Left renal cortex interstitium (tissue), 4 donors: ENCODE results near the gene RASA2. TPM values are rescaled to one million over a fixed set of nuclear protein-coding genes. Genes with fewer than 3 reads are reported as not detected.
A peak's percentile ranks its signal among the peaks of the same experiment; 100 is the strongest.
"Not testable (repeated sequence)": the region's sequence is repeated elsewhere in the genome, so short reads cannot be mapped to it uniquely, and the experiment has no call there.

ENCODE experiments used
- DNase-seq, 4 donors: peaks; one replicate each; pipeline ENCODE4 v3.0.0-alpha.2; 2013; ENCODE audit warnings: low read depth in 4 of 4, low spot score in 2 of 4, missing footprints in 1 of 4
- polyA plus RNA-seq, 4 donors: library from polyadenylated mRNA; unstranded; fragments of 120-200 nt; gene quantifications; one replicate each; pipeline ENCODE4 v1.2.1, GENCODE V29; 2013; ENCODE audit not compliant: insufficient read length in 4 of 4

Gene RASA2
- polyA plus RNA-seq, 4 donors: 17.4 to 30.5 (median 20.9) TPM

DNA sequence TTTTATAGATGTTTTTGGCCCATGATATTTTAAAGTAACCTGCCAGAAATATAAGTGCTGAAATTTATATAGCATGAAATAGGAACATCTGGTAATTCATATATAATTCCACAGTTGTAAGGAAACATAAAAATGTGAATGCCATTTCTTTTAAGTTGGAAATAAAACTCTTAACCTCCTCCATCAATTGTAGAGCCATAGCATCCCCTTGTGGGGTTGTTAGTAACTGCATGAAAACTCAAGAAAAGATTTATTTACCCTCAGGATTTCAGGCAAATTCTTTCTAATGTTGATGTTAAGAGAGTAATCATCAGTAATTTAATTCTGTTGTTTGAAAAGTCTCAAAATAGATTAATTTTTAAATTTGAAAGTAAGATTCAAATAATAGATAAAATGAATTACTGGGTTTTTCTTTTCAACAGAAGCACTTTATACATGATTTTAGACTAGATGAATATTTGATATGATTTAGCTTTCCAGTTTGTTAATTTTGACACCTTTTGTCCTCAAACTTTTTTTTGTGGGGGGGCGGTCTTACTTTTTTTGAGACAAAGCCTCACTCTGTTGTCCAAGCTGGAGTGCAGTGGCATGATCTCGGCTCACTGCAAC, 74.7 kb downstream of the RASA2 start:
- peak in 3 of 4 donors; percentile 18 to 64 (median 48) for DNase-seq

DNA sequence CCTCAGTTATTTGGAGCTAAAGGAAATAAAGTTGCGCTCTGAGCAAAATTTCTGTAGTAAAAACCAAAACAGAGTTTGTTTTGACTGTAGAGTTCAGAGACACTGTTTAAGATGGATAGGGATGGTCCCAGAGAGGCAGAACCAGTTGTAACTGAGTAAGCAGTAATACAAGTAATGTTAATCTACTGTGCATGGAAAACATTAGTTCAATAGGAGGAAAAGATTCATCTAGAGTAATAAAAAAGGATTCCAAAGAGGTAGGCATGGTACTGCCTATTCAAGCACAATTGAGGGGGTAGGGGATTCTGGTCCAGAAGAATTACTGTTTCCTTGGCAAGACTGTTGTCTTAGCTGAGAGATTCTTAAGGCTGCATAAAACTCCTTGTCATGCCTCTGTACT, 77.4 kb downstream of the RASA2 start:
- no peak for DNase-seq

DNA sequence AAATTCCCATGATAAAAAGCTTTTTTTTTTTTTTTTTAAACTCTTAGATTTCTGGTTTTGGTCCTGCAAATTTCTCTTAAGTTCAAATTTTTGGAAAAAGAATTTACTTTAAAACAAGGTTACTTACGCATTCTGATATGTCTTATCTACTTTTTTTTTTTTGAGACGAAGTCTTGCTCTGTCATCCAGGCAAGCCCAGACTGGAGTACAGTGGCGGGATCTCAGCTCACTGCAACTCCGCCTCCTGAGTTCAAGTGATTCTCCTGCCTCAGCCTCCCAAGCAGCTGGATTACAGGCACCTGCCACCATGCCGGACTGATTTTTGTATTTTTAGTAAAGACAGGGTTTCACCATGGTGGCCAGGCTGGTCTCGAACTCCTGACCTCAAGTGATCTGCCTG, 83.2 kb downstream of the RASA2 start:
- DNase-seq: no peak

DNA sequence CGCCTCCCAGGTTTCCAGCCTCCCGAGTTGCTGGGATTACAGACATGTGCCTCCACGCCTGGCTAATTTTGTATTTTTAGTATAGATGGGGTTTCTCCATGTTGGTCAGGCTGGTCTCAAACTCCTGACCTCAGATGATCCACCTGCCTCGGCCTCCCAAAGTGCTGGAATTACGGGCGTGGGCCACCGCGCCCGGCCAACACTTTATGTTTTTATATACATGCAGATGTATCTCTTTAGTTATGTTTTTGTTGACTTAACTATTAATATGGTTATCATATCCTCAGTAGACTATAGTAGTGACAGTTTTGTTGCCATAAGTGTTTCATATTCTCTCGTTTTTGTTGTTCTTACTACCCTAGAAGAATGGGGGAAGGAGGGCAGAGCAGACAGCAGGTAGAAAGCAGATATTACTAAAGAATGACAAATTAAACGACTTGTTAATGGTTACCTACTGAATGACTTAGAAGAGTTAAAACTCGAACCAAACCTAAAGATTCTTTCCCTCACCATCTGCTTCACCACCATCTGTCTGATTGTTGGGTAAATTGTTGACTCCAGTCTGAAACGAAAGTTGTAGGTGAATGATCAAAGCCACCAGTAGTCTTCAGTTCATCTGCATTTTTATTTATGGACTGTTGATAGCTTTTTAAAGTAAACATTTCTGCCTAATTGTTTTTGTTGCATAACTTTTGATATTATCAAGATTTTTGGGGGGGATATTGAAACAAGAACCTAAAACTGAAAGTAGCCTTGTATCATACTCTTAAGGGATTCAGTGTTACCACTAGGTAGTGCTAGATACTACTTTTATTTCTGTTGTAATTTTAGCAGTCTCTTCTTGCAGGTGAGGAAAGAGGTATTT, 89.3 kb downstream of the RASA2 start:
- peak in 1 of 4 donors; percentile 9 for DNase-seq

DNA sequence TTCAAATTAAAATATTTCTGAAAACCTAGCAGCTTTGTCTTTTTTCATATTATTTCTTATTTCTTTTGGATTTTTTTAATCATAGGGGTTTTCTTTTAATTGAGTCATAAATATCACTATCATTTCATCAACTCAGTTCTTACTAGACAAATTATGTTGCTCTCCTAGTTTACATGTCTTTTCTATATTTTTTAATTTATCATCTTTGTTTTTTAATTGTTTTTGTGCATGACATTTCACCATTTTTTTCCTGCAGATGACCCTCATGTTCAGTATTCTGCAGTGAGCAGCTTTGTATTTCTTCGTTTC, 89.9 kb downstream of the RASA2 start:
- no peak for DNase-seq

DNA sequence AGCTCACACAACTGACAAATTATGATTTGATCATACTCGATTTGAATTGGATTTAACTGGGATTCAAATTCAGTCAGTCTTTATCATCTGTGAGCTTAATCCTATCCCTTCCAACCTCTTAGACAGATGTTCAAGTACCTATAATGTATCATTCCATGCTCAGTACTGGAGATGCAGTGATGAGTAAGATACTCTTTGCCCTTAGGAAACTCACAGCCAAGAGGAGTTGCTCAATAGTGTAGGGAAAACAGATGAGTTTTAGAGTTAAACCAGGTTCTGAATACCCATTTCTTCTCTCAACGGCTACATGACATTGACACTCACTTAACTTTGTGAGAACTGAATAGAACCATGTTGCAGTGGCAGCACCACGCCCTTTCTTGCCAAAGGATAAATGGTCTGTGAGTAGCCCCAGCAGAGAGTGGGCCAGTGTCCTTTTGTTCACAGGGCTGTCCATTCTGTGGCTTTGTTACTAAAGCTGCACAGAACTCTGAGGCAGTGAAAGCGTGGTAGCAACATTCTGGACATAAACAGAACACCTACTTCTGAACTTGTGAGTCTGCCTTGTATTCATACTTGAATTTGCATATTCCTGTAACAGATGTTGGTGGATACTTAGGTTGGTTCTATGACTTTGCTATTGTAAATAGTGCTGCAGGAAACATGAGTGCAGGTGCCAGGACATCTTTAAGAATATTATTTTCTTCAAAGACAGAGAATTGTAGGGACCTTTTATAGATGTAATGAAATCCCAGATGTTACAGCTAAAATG, 91.6 kb downstream of the RASA2 start:
- DNase-seq: no peak

DNA sequence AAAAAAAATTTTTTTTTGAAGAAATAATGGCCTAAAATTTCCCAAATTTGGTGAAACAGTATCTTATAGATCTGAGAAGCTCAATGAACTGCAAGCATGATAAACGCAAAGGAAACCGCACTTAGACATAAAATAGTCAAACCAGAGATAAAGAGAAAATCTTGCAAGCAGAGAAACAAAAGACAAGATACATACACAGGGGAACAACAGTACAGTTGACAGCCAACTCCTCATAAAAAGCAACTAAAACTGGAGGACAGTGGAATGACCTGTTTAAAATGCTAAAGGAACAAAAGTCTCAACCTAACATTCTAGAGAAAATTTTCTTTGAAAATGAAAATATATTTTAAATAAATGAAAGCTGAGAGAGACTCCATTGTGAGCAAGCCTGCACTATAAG, 107.5 kb downstream of the RASA2 start:
- no peak for DNase-seq

DNA sequence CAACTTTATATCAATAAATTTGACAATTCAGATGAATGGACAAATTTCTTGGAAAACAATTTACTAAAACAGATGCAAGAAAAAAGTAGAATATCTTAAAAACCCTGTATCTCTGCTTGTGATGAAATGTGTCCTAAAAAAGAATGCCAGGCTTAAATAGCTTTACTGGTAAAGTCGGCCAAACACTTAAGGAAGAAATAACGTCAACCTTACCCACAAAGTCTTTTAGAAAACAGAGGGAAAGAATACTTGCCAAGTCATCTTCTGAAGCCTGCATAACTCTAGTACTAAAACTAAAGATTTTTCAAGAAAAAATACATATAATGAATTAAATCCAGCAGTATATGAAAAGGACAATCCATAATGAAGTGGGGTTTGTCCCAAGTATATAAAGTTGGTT, 111.1 kb downstream of the RASA2 start:
- DNase-seq: no peak

DNA sequence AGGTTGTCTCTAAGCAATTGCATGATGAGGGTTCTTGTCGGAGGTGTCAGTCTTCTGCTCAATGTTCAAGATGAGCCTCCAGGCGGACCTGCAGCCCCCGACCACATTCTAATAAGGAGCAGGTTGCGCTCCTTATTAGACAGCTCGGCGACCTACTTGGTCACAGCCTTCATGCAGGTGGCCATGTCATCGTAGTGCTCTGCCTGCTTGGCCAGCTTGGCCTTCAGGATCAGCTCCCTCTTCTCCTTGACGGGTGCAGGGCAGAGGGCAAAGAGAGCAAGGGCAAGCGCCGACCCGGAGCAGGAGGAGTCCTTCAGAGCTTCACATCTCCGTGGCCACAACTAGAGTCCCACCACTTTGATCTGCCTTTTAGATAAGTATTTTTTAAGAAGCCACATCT, 113.5 kb downstream of the RASA2 start:
- no peak for DNase-seq

DNA sequence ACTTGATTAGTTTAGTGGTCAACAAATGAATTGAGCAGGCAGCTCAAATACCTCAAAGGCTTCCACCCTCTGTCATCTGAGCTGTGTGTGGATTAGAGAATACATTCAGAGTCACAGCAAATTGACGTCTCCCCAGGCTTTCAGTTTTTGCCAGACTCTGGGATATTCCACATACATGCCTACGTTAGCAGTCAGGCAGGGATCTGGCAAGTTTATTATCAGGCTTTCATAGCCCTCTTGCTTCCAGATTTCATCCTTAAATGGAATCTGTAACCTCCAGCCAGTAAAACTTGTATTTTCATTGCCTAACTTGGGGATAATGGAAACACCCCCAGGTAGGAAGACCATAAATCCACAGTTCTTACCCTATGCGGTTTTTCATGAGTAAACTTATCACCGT, 115.9 kb downstream of the RASA2 start:
- no peak for DNase-seq

DNA sequence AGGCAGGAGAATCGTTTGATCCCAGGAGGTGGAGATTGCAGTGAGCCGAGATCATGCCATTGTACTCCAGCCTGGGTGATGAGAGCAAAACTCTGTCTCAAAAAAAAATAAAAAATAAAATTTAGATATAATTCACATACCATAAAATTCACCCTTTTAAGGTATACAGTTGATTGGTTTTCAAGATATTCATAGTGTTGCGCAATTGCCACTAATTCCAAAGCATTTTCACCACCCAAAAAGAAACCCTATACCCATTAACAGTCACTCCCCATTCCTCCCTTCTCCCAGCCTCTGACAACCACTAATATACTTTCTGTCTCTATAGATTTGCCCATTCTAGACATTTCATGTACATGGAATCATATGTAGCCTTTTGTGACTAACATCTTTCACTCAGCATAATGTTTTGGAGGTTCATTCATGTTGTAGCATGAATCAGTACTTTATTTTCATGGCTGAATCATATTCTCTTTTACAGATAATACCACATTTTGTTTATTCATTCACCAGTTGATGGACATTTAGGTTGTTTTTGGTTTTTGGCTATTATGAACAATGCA, 116.7 kb downstream of the RASA2 start:
- DNase-seq: no peak

DNA sequence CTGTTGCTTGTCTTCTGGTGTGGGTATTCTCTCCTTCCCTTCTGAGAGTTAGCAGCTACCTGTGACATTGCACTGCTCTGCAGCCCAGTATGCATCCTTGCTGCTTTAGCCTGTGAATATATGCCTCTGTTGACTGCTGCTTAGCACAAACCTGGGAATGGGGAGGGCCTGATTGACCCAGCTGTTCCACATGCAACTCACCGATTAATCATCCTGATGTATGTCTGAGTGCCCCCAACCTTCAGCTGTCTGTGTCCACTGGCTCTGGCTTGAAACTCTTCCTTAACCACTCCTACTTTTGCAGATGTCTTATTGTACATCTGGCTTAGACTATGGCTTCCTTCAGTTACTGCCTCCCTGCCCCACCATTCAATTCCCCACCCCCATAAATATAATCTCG, 119.1 kb downstream of the RASA2 start:
- DNase-seq: no peak

DNA sequence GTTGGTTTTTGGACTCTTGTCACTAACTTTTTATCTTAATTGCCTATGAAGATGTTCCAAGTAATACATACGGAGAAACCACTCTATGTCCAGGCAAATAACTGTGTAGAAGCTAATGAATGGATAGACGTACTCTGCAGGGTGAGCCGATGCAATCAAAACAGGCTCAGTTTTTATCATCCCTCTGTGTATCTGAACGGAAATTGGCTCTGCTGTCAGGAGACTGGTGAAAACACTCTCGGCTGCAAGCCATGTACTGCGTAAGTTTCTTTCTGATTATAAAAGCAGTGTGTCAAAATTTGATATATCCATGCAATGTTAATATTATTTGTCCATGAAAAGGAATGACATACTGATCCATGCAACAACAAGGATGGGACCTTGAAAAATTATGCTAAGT, 121.6 kb downstream of the RASA2 start:
- DNase-seq: no peak

DNA sequence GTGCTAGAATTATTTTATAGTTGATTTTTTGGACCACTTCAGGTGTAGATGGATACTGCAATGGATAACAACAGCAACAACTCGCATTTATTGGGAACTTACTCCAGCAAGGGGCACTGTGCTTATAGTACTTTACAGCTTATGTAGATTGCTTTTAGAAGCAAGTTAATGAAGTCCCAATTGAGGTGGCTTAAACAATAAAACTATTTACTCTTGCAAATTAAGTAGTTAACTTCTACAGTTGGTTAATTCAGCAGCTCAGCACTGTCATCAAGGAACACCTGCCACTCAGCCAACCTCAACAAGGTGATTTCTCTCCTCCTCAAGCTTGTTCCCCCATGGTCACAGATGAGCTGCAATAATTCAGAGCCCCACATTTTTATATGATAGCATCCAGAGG, 124.1 kb downstream of the RASA2 start:
- no peak for DNase-seq

DNA sequence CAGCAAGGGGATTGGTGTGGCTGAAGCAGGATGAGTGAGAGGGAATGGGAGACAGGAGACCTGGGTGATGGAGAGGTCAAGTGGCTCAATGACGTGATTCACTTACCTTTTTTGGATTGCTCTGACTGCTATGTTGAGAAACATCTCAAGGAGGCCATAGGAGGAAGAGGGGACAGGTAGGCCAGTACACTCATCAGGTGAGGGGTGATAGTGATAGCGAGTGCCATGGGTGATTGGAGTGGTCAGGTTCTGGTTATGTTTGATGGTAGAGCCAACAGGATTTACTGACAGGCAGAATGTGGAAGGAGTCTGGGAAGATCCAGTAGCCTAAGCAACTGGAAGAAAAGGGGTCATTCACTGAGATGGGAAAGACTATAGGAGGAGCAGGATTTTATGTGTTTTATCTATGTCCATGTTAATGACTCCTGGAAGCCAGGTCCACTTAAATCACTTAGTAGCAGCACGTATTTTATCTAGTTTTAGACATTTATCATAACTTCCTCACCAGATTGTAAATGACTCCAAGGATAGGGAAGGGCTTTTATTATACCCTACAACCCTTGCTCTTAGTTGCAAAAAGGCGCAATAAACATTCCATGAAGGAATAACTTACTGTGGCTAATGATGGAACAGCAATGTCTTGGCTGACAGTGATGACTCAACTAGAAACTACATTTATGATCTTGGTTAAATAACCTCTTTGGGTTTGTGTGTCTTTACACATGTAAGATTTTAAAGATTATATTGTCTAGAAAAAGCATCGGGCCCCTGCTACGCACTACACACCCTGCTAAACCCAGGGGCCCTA, 131.5 kb downstream of the RASA2 start:
- DNase-seq: no peak

DNA sequence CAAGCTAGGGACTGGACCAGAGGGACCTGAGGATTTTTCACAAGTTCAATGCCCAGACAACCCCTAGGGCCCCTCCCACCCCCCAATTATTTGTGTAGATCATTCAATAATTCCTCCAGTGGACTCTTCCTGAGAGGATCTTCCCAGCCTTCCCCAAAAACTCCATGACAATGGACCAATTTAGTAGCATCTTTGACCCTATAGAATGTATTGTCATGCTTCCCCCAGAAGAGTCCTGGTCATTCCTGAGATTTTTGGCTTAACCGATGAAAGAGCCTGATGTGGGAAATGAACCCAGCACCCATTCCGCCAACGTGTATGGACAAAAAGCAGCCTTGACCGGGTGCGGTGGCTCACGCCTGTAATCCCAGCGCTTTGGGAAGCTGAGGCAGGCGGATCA, 132.1 kb downstream of the RASA2 start:
- no peak for DNase-seq

DNA sequence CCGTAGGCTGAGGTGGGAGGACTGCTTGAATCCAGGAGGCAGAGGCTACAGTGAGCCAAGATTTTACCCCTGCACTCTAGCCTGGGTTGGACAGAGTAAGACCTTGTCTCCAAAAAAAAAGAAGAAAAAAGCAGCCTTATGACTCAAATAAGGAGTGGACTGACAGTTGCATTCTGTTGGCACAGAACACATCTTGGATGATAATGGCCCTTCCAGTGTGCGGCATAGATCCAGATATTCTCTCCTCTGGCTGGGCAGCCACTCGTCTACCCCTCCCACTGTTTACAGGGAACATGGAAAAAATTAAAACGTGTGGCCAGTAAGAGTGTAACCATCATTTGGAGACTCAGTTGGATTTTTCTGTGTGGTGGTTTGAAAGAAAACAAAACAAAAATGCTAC, 132.6 kb downstream of the RASA2 start:
- DNase-seq: no peak

DNA sequence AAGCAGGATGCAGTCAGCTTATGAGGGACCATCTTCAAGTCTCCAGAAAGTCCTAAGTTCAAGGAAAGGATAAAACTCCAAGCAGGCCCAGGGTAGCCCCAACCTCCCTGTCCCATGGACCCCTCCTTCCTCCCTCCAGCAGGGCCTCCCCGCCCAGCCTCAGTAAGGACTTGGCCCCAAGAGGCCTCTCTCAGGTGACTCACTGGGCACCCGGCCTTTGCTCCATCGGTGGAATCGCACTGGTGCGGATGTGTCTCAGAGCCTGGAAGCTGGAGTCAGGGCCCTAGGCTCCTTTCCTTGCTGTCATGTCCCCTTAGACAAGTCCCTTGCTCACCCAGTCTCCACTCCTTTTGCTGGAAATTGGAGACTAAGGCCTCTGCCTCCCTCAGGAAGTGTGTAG, 136.9 kb downstream of the RASA2 start:
- no peak for DNase-seq

DNA sequence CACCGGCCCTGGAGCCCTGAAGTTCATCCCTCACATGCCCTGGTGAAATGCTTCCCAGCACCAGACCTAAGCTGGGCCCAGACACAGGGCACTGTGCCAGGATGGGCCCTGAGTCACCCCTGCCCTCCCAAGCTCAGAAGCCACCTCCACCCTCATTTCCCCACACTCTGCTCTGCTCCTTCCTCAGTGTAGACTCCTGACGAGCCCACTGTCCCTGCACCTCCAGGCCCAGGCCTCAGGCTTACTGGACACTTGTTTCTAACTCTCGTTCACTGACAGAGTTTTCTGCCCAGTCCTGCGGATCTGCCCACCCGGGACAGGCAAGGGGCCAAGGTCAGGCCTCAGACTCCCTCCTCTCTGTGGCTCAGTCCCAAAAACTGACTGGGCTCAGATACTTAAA, 138.7 kb downstream of the RASA2 start:
- DNase-seq: no peak

DNA sequence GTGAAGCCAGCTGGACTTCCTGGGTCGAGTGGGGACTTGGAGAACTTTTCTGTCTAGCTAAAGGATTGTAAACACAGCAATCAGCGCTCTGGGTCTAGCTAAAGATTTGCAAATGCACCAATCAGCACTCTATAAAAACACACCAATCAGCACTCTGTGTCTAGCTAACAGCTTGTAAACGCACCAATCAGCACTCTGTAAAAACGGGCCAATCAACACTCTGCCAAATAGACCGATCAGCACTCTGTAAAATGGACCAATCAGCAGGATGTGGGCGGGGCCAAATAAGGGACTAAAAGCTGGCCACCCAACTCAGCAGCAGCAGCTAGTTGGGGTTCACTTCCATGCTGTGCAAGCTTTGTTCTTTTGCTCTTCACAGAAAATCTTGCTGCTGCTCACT, 141.5 kb downstream of the RASA2 start:
- not testable (repeated sequence) for DNase-seq
